ENCODE measurements around the gene SORBS2.

The SORBS2 gene

GRCh38 chr4:185775792-185776555 lies 36.0 kb downstream of the SORBS2 start:
- Mint-ChIP-seq H3K27ac (no peak overlapping the region), H3K4me3 (no peak overlapping the region), H3K9me3 (peaks cover 8% of the 10 kb centered on the region), H3K27me3 (peaks cover 14% of the 10 kb centered on the region), H3K36me3 (ENCODE audit: low read depth) (no peaks in the 10 kb centered on the region), H3K4me1 (ENCODE audit: low read depth) (no peaks in the 10 kb centered on the region)

GRCh38 chr4:185774845-185775680 lies 36.9 kb downstream of the SORBS2 start:
- peaks cover 8% of the 10 kb centered on the region for H3K9me3 Mint-ChIP-seq
- no peak overlapping the region for H3K27ac Mint-ChIP-seq
- no peak overlapping the region for H3K4me3 Mint-ChIP-seq
- no peaks in the 10 kb centered on the region for H3K4me1 Mint-ChIP-seq (ENCODE audit: low read depth)
- peaks cover 14% of the 10 kb centered on the region for H3K27me3 Mint-ChIP-seq
- H3K36me3 Mint-ChIP-seq (ENCODE audit: low read depth) = no peaks in the 10 kb centered on the region

GRCh38 chr4:185774131-185774653 lies 37.8 kb downstream of the SORBS2 start:
- Mint-ChIP-seq H3K4me3 (no peak overlapping the region), H3K27me3 (peaks cover 14% of the 10 kb centered on the region), H3K9me3 (peaks cover 8% of the 10 kb centered on the region), H3K27ac (no peak overlapping the region), H3K36me3 (ENCODE audit: low read depth) (no peaks in the 10 kb centered on the region), H3K4me1 (ENCODE audit: low read depth) (no peaks in the 10 kb centered on the region)

GRCh38 chr4:185773419-185773818 lies 38.6 kb downstream of the SORBS2 start:
- Mint-ChIP-seq H3K9me3 (peaks cover 8% of the 10 kb centered on the region), H3K27me3 (peaks cover 14% of the 10 kb centered on the region), H3K27ac (no peak overlapping the region), H3K36me3 (ENCODE audit: low read depth) (no peaks in the 10 kb centered on the region), H3K4me1 (ENCODE audit: low read depth) (no peaks in the 10 kb centered on the region), H3K4me3 (no peak overlapping the region)

- Mint-ChIP-seq H3K27me3 (peaks cover 14% of the 10 kb centered on the region), H3K4me1 (ENCODE audit: low read depth) (no peaks in the 10 kb centered on the region), H3K9me3 (peaks cover 8% of the 10 kb centered on the region), H3K4me3 (no peak overlapping the region), H3K27ac (no peak overlapping the region), H3K36me3 (ENCODE audit: low read depth) (no peaks in the 10 kb centered on the region)
These were observed 39.5 kb downstream of the SORBS2 start for GRCh38 chr4:185772391-185773093.

GRCh38 chr4:185771711-185772390 lies 40.1 kb downstream of the SORBS2 start:
- H3K27me3 Mint-ChIP-seq = peaks cover 14% of the 10 kb centered on the region
- no peaks in the 10 kb centered on the region for H3K4me1 Mint-ChIP-seq (ENCODE audit: low read depth)
- H3K36me3 Mint-ChIP-seq (ENCODE audit: low read depth) = no peaks in the 10 kb centered on the region
- peaks cover 8% of the 10 kb centered on the region for H3K9me3 Mint-ChIP-seq
- H3K4me3 Mint-ChIP-seq = no peak overlapping the region
- no peak overlapping the region for H3K27ac Mint-ChIP-seq

GRCh38 chr4:185767528-185767927 lies 44.5 kb downstream of the SORBS2 start:
- Mint-ChIP-seq H3K27ac (no peak overlapping the region), H3K4me1 (ENCODE audit: low read depth) (no peaks in the 10 kb centered on the region), H3K36me3 (ENCODE audit: low read depth) (no peaks in the 10 kb centered on the region), H3K9me3 (peaks cover 8% of the 10 kb centered on the region), H3K27me3 (peaks cover 4% of the 10 kb centered on the region), H3K4me3 (no peak overlapping the region)

GRCh38 chr4:185764876-185765275 lies 47.1 kb downstream of the SORBS2 start:
- Mint-ChIP-seq H3K36me3 (ENCODE audit: low read depth) (no peaks in the 10 kb centered on the region), H3K4me1 (ENCODE audit: low read depth) (no peaks in the 10 kb centered on the region), H3K4me3 (no peak overlapping the region), H3K27ac (no peak overlapping the region), H3K9me3 (no peaks in the 10 kb centered on the region), H3K27me3 (peaks cover 18% of the 10 kb centered on the region)

- Mint-ChIP-seq H3K4me1 (ENCODE audit: low read depth) (no peaks in the 10 kb centered on the region), H3K27ac (no peak overlapping the region), H3K27me3 (peaks cover 20% of the 10 kb centered on the region), H3K4me3 (no peak overlapping the region), H3K9me3 (no peaks in the 10 kb centered on the region), H3K36me3 (ENCODE audit: low read depth) (no peaks in the 10 kb centered on the region)
These were observed 50.4 kb downstream of the SORBS2 start for GRCh38 chr4:185761352-185762235.

- H3K4me1 Mint-ChIP-seq (ENCODE audit: low read depth) = no peaks in the 10 kb centered on the region
- no peak overlapping the region for H3K4me3 Mint-ChIP-seq
- no peak overlapping the region for H3K27ac Mint-ChIP-seq
- no peaks in the 10 kb centered on the region for H3K36me3 Mint-ChIP-seq (ENCODE audit: low read depth)
- H3K27me3 Mint-ChIP-seq = peaks cover 24% of the 10 kb centered on the region
- no peaks in the 10 kb centered on the region for H3K9me3 Mint-ChIP-seq
These were observed 53.2 kb downstream of the SORBS2 start for GRCh38 chr4:185758807-185759206.

GRCh38 chr4:185755451-185755850 lies 56.5 kb downstream of the SORBS2 start:
- Mint-ChIP-seq H3K4me1 (ENCODE audit: low read depth) (no peaks in the 10 kb centered on the region), H3K4me3 (no peak overlapping the region), H3K27me3 (peaks cover 13% of the 10 kb centered on the region), H3K36me3 (ENCODE audit: low read depth) (no peaks in the 10 kb centered on the region), H3K9me3 (peaks cover 3% of the 10 kb centered on the region), H3K27ac (no peak overlapping the region)

GRCh38 chr4:185754961-185755360 lies 57.0 kb downstream of the SORBS2 start:
- no peak overlapping the region for H3K4me3 Mint-ChIP-seq
- peaks cover 13% of the 10 kb centered on the region for H3K27me3 Mint-ChIP-seq
- no peak overlapping the region for H3K27ac Mint-ChIP-seq
- no peaks in the 10 kb centered on the region for H3K36me3 Mint-ChIP-seq (ENCODE audit: low read depth)
- H3K9me3 Mint-ChIP-seq = peaks cover 3% of the 10 kb centered on the region
- H3K4me1 Mint-ChIP-seq (ENCODE audit: low read depth) = no peaks in the 10 kb centered on the region

GRCh38 chr4:185752872-185753271 lies 59.1 kb downstream of the SORBS2 start:
- Mint-ChIP-seq H3K27ac (no peak overlapping the region), H3K27me3 (peaks cover 13% of the 10 kb centered on the region), H3K9me3 (peaks cover 3% of the 10 kb centered on the region), H3K36me3 (ENCODE audit: low read depth) (no peaks in the 10 kb centered on the region), H3K4me1 (ENCODE audit: low read depth) (no peaks in the 10 kb centered on the region), H3K4me3 (no peak overlapping the region)

GRCh38 chr4:185749858-185750257 lies 62.1 kb downstream of the SORBS2 start:
- H3K27me3 Mint-ChIP-seq = peaks cover 9% of the 10 kb centered on the region
- H3K4me3 Mint-ChIP-seq = no peak overlapping the region

More at GRCh38 chr4:185749858-185750257, 62.1 kb downstream of the SORBS2 start:
- peaks cover 3% of the 10 kb centered on the region for H3K9me3 Mint-ChIP-seq
- H3K27ac Mint-ChIP-seq = no peak overlapping the region
- H3K36me3 Mint-ChIP-seq (ENCODE audit: low read depth) = no peaks in the 10 kb centered on the region
- no peaks in the 10 kb centered on the region for H3K4me1 Mint-ChIP-seq (ENCODE audit: low read depth)
